Smooth muscle cell (in vitro differentiated cells): Measurements from ENCODE around the gene PPM1G. TPM values are rescaled to one million over a fixed set of nuclear protein-coding genes. Genes with fewer than 3 reads are reported as not detected.

ENCODE experiments used
- DNase-seq: peaks from one replicate; lab custom pipeline; 2025; ENCODE audit not compliant: unreplicated experiment; lab: John Stamatoyannopoulos, UW
- H2AFZ ChIP-seq: fragments of 200-600 bp; sonication (generic); 2 replicates; pipeline ENCODE4 v1.6.0; 2016; ENCODE audit warnings: antibody characterized with exemption, low read depth, mild to moderate bottlenecking
- H3F3A ChIP-seq: fragments of 200-600 bp; sonication (generic); 2 replicates; pipeline ENCODE4 v1.6.0; 2017; ENCODE audit warnings: antibody characterized with exemption, low read depth
- H3K27ac ChIP-seq: fragments of 200-600 bp; sonication (generic); 2 replicates; pipeline ENCODE4 v1.5.1; 2016; ENCODE audit warnings: low read depth, mild to moderate bottlenecking
- H3K27me3 ChIP-seq: fragments of 200-600 bp; sonication (generic); 2 replicates; pipeline ENCODE4 v1.6.1; 2016; ENCODE audit warnings: low read depth, mild to moderate bottlenecking
- H3K36me3 ChIP-seq: fragments of 200-600 bp; sonication (generic); 2 replicates; pipeline ENCODE4 v1.5.1; 2016; ENCODE audit warnings: low read depth
- H3K4me1 ChIP-seq: fragments of 200-600 bp; sonication (generic); 2 replicates; pipeline ENCODE4 v1.5.1; 2016; ENCODE audit warnings: low read depth
- H3K4me2 ChIP-seq: fragments of 200-600 bp; sonication (generic); 2 replicates; pipeline ENCODE4 v1.6.0; 2016; ENCODE audit warnings: mild to moderate bottlenecking
- H3K4me3 ChIP-seq: fragments of 200-600 bp; sonication (generic); 2 replicates; pipeline ENCODE4 v1.5.1; 2016; ENCODE audit warnings: mild to moderate bottlenecking
- H3K79me2 ChIP-seq: fragments of 200-600 bp; sonication (generic); 2 replicates; pipeline ENCODE4 v1.6.0; 2016; ENCODE audit warnings: low read depth, mild to moderate bottlenecking
- H3K9ac ChIP-seq: fragments of 200-600 bp; sonication (generic); 2 replicates; pipeline ENCODE4 v1.6.0; 2016; ENCODE audit warnings: low read depth
- H3K9me3 ChIP-seq: fragments of 200-600 bp; sonication (generic); replicated peaks from 2 replicates; pipeline ENCODE4 v1.5.1; 2016; ENCODE audit warnings: low read depth
- H4K20me1 ChIP-seq: fragments of 200-600 bp; sonication (generic); 2 replicates; pipeline ENCODE4 v1.6.0; 2016; ENCODE audit warnings: low read depth
- WGBS: methylation state at CpG from one replicate; pipeline ENCODE4 v1.1.7; 2016; ENCODE audit warnings: low lambda C conversion rate; 5-methylcytosine and 5-hydroxymethylcytosine counted together
- polyA plus RNA-seq: library from polyadenylated mRNA; unstranded; fragments of >200 nt; fragmentation: Nextera tagmentation; extraction: Ambion mirVana; gene quantifications from 2 replicates; pipeline ENCODE4 v1.2.1, GENCODE V29; 2016
- total RNA-seq: library from RNA; depleted of rRNA; stranded (reverse); fragments of >200 nt; gene quantifications from 2 replicates; pipeline ENCODE4 v1.2.3, GENCODE V29; 2014
- TF ChIP-seq, protein P1 (sequence below): fragments of 200-600 bp; sonication (generic); IDR thresholded peaks from 2 replicates; pipeline ENCODE4 v1.5.1; 2017; ENCODE audit warnings: borderline replicate concordance, mild to moderate bottlenecking, antibody characterized with exemption; ENCODE audit not compliant: insufficient read depth, poor library complexity, severe bottlenecking

PPM1G gene
- total and polyA plus RNA-seq, 2 experiments from 2014 or later = 30.2 to 48.7 TPM

DNA sequence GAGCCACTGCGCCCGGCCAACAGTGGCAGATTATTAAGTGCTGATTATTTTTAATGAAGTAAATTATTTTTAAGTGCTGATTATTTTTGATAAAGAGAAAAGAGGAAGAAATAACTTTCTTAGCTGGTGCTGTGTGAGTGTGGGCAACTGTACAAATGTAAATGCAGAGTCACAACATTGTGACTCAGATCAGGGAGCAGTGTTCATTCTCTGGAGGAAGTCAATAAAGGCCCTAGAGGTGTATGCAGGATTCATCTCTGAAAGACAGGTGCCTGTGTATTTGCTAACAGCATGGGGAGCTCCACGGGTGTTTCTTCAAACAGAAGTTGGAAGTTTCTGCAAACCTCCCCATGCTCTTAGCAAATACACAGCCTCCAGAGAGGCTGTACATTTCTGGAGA is 39.0 kb upstream of the PPM1G start:
- 93% methylated on average over 3 of the region's 3 CpGs for WGBS
- no peaks in the 10 kb centered on the region for H3K27me3 ChIP-seq
- no peak overlapping the region for H3K9ac ChIP-seq
- H3K79me2 ChIP-seq = no peaks in the 10 kb centered on the region
- H3K4me2 ChIP-seq = no peak overlapping the region
- H4K20me1 ChIP-seq = no peaks in the 10 kb centered on the region
- no peak overlapping the region for H3K4me3 ChIP-seq
- no peaks in the 10 kb centered on the region for H3K4me1 ChIP-seq
- no peak for DNase-seq
- TF ChIP-seq, protein P1, sequence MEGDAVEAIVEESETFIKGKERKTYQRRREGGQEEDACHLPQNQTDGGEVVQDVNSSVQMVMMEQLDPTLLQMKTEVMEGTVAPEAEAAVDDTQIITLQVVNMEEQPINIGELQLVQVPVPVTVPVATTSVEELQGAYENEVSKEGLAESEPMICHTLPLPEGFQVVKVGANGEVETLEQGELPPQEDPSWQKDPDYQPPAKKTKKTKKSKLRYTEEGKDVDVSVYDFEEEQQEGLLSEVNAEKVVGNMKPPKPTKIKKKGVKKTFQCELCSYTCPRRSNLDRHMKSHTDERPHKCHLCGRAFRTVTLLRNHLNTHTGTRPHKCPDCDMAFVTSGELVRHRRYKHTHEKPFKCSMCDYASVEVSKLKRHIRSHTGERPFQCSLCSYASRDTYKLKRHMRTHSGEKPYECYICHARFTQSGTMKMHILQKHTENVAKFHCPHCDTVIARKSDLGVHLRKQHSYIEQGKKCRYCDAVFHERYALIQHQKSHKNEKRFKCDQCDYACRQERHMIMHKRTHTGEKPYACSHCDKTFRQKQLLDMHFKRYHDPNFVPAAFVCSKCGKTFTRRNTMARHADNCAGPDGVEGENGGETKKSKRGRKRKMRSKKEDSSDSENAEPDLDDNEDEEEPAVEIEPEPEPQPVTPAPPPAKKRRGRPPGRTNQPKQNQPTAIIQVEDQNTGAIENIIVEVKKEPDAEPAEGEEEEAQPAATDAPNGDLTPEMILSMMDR = no peak
- H3K9me3 ChIP-seq = no peaks in the 10 kb centered on the region
- no peaks in the 10 kb centered on the region for H3K36me3 ChIP-seq
- H3K27ac ChIP-seq = no peak overlapping the region
- H2AFZ ChIP-seq = no peak overlapping the region
- H3F3A ChIP-seq = no peaks in the 10 kb centered on the region

DNA sequence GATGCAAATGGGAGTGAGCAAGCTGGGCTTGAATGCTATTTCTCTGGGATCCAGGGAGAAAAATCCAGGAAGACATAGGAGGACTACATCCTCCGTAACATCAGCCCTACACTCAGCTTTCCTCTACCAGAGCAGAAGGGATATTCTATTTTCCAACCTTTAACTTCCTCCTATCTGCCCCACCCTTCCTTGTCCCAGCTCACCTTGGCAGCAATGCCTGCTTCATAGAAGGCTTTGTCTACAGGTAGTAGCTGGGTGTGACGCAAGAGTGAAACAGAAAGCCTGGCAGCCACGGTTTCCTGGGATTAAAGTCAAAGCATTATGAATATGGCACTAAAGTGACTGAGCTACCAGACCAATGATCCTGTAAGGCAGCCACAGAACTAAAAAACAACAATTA is 36.7 kb upstream of the PPM1G start:
- no peak overlapping the region for H3K4me3 ChIP-seq
- H3K27ac ChIP-seq = no peak overlapping the region
- 99% methylated on average over 3 of the region's 3 CpGs for WGBS
- DNase-seq = no peak
- TF ChIP-seq, protein P1 = no peak
- H3K4me1 ChIP-seq = peaks cover 4% of the 10 kb centered on the region
- H3K79me2 ChIP-seq = no peaks in the 10 kb centered on the region
- no peaks in the 10 kb centered on the region for H3K27me3 ChIP-seq
- H4K20me1 ChIP-seq = peaks cover 19% of the 10 kb centered on the region
- no peak overlapping the region for H2AFZ ChIP-seq
- H3K9me3 ChIP-seq = no peaks in the 10 kb centered on the region
- H3K4me2 ChIP-seq = no peak overlapping the region
- H3F3A ChIP-seq = peaks cover 4% of the 10 kb centered on the region
- no peaks in the 10 kb centered on the region for H3K36me3 ChIP-seq
- H3K9ac ChIP-seq = no peak overlapping the region

DNA sequence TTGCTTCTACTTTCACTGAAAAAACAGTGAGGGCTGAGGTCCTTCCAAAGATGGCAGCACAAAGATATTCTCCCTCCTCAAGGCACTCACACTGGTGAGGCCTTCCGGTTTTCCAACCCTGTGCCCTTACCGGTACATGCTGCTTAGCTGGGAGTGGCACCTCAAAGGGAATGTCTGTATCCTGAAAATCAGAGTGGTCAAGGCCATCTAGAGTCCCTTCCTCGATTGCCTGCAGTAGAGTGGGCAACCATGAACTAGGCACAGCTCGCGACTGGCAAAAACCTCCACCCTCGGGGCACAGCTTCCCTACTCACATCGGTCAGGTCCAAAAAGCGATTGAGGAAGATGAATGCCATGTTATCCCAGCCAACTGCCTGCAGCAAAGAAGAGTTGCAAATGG is 36.2 kb upstream of the PPM1G start:
- Histone ChIP-seq H2AFZ (no peak overlapping the region), H3K9ac (no peak overlapping the region), H3K4me1 (peaks cover 4% of the 10 kb centered on the region), H3K9me3 (no peaks in the 10 kb centered on the region), H4K20me1 (peaks cover 24% of the 10 kb centered on the region), H3K4me2 (no peak overlapping the region), H3K27ac (no peak overlapping the region), H3K79me2 (no peaks in the 10 kb centered on the region), H3F3A (peaks cover 8% of the 10 kb centered on the region), H3K36me3 (no peaks in the 10 kb centered on the region), H3K4me3 (no peak overlapping the region), H3K27me3 (no peaks in the 10 kb centered on the region)
- WGBS = over 99% methylated on average over 8 of the region's 8 CpGs
- no peak for DNase-seq
- TF ChIP-seq, protein P1 = no peak

DNA sequence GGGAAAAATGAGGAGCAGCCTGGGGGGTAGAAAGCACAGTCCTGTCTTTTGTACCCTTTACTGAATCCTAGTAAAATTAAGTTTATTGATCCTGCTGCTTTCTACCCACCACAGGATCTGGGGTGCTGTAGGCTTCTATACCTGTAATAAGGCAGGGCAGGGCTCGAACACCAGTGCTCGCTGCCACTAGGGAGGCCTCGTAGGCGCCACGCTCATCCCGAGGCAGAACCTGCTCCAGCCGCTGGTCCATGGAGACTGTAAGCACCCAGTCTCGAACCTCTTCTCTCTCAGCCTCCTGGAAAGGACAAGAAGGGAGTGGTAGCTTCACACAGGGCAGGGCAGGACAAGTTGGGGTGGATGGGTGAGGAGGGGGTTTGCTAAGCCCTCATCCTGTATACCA is 35.8 kb upstream of the PPM1G start:
- H3K9ac ChIP-seq = no peak overlapping the region
- H3K27me3 ChIP-seq = no peaks in the 10 kb centered on the region
- DNase-seq = no peak
- H3F3A ChIP-seq = peaks cover 13% of the 10 kb centered on the region
- H4K20me1 ChIP-seq = peaks cover 28% of the 10 kb centered on the region
- H3K9me3 ChIP-seq = no peaks in the 10 kb centered on the region
- H3K4me2 ChIP-seq = no peak overlapping the region
- peaks cover 4% of the 10 kb centered on the region for H3K36me3 ChIP-seq
- 96% methylated on average over 8 of the region's 8 CpGs for WGBS
- H3K4me1 ChIP-seq = peaks cover 4% of the 10 kb centered on the region
- no peak overlapping the region for H2AFZ ChIP-seq
- H3K27ac ChIP-seq = no peak overlapping the region
- no peaks in the 10 kb centered on the region for H3K79me2 ChIP-seq
- no peak overlapping the region for H3K4me3 ChIP-seq
- TF ChIP-seq, protein P1 = no peak
